ENCODE data around the gene XPO4.
A peak's percentile ranks its signal among the peaks of the same experiment; 100 is the strongest.
"Not testable (repeated sequence)": the region's sequence is repeated elsewhere in the genome, so short reads cannot be mapped to it uniquely, and the experiment has no call there.

The XPO4 gene

DNA sequence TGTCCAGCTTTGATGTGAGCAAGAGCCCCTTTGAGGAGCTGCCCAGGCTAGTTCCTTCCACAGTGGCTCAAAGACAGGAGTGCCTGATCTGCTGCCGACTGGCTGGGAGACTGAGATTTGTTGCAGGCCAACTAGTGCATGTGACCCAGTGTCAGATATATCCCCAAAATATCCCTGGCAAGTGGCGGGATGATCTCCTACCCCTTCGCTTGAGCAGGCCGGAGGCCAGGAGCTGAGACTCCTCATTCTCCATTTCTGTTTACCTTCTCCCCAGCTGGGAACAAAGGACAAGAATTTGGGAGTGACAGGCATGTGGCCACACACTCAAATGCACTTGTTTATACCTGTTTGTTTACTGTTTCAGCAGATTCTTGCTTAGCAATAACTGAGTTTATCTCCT, 37.1 kb upstream of the XPO4 start:
- TF ChIP-seq, protein P1, sequence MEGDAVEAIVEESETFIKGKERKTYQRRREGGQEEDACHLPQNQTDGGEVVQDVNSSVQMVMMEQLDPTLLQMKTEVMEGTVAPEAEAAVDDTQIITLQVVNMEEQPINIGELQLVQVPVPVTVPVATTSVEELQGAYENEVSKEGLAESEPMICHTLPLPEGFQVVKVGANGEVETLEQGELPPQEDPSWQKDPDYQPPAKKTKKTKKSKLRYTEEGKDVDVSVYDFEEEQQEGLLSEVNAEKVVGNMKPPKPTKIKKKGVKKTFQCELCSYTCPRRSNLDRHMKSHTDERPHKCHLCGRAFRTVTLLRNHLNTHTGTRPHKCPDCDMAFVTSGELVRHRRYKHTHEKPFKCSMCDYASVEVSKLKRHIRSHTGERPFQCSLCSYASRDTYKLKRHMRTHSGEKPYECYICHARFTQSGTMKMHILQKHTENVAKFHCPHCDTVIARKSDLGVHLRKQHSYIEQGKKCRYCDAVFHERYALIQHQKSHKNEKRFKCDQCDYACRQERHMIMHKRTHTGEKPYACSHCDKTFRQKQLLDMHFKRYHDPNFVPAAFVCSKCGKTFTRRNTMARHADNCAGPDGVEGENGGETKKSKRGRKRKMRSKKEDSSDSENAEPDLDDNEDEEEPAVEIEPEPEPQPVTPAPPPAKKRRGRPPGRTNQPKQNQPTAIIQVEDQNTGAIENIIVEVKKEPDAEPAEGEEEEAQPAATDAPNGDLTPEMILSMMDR (IDR thresholded peaks at IDR 0.05; ENCODE audit: poor library complexity, severe bottlenecking) = no peak
- Histone ChIP-seq H3K36me3 (ENCODE audit: low read depth) (no peaks in the 10 kb centered on the region), H3K27me3 (ENCODE audit: insufficient read depth, poor library complexity, severe bottlenecking) (no peaks in the 10 kb centered on the region), H3K9me3 (ENCODE audit: severe bottlenecking) (no peaks in the 10 kb centered on the region), H3K27ac (ENCODE audit: poor library complexity, severe bottlenecking) (no peak overlapping the region), H3K4me3 (ENCODE audit: severe bottlenecking) (no peak overlapping the region), H3K4me1 (ENCODE audit: insufficient read depth, poor library complexity, severe bottlenecking) (no peaks in the 10 kb centered on the region)
- no peak for DNase-seq (ENCODE audit: low spot score)
- no peak for ATAC-seq (ENCODE audit: low read depth)

DNA sequence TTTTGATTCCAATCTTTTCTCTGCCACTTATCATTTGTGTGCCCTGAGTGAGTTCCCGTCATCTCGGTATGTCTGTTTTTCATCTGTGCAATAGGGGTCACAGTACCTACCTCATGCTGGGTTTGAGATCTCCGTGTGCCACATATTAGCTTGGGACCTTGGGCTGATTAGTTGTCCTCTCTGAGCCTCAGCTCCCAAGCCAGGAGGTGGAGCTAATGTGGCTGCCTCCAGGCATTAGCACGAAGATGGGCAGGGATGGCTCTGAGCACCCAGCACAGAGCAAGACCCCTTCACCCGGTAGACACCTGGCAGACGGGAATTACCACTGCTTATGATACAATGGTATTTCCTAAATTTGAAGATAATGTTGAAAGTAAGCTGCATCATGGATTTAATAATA, 35.8 kb upstream of the XPO4 start:
- Histone ChIP-seq H3K27me3 (ENCODE audit: insufficient read depth, poor library complexity, severe bottlenecking) (no peaks in the 10 kb centered on the region), H3K4me3 (ENCODE audit: severe bottlenecking) (no peak overlapping the region), H3K4me1 (ENCODE audit: insufficient read depth, poor library complexity, severe bottlenecking) (no peaks in the 10 kb centered on the region), H3K27ac (ENCODE audit: poor library complexity, severe bottlenecking) (no peak overlapping the region), H3K9me3 (ENCODE audit: severe bottlenecking) (no peaks in the 10 kb centered on the region), H3K36me3 (ENCODE audit: low read depth) (no peaks in the 10 kb centered on the region)
- no peak for DNase-seq (ENCODE audit: low spot score)
- ATAC-seq (ENCODE audit: low read depth) = no peak
- TF ChIP-seq, protein P1 (IDR thresholded peaks at IDR 0.05; ENCODE audit: poor library complexity, severe bottlenecking) = no peak

DNA sequence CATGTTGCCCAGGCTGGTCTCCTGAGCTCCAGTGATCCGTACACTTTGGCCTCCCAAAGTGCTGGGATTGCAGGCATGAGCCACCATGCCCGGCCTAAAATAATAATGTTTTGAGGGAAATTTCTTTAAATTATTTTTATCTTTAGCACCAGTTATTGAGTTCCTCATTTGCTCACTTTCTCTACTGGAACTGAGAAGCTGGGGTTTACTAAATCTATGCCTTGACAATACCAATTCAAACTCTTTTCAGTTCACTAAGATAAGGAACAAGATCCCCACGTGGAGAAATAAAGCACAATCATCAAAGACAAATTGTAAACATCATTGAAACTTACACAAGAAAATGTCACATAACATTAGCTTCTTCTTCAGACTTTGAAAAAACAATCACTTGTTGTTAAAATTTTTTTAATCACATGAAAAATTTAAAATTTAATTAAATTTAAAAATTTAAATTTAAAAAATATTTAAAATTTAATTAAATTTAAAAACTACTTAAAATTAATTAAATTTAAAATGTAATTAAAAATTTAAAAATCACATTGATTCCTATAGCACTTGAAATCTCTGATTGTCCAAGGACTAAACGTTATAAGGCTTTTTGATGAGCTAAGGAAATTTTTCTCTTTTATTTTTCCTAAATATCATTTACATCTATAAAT, 25.2 kb upstream of the XPO4 start:
- H3K4me1 ChIP-seq (ENCODE audit: insufficient read depth, poor library complexity, severe bottlenecking) = no peaks in the 10 kb centered on the region
- no peak overlapping the region for H3K27ac ChIP-seq (ENCODE audit: poor library complexity, severe bottlenecking)
- TF ChIP-seq, protein P1 (IDR thresholded peaks at IDR 0.05; ENCODE audit: poor library complexity, severe bottlenecking) = no peak
- H3K27me3 ChIP-seq (ENCODE audit: insufficient read depth, poor library complexity, severe bottlenecking) = no peaks in the 10 kb centered on the region
- DNase-seq (ENCODE audit: low spot score) (no peak), ATAC-seq (ENCODE audit: low read depth) (no peak)
- no peaks in the 10 kb centered on the region for H3K36me3 ChIP-seq (ENCODE audit: low read depth)
- no peak overlapping the region for H3K4me3 ChIP-seq (ENCODE audit: severe bottlenecking)
- no peaks in the 10 kb centered on the region for H3K9me3 ChIP-seq (ENCODE audit: severe bottlenecking)

DNA sequence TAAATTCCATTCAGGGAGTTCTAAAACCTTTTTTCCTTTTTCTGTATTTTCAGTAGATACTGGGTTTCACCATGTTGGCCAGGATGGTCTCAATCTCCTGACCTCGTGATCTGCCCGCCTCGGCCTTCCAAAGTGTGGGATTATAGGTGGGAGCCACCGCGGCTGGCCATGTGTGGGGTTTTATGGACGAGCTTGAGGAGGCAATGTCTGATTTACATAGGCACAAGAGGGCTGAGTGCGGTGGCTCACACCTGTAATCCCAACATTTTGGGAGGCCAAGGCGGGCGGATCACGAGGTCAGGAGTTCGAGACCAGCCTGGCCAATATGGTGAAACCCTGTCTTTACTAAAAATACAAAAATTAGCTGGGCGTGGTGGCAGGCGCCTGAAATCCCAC, 22.8 kb upstream of the XPO4 start:
- not testable (repeated sequence) for ATAC-seq (ENCODE audit: low read depth); H3K4me3 ChIP-seq (ENCODE audit: severe bottlenecking); H3K27me3 ChIP-seq (ENCODE audit: insufficient read depth, poor library complexity, severe bottlenecking); H3K36me3 ChIP-seq (ENCODE audit: low read depth); H3K9me3 ChIP-seq (ENCODE audit: severe bottlenecking); H3K27ac ChIP-seq (ENCODE audit: poor library complexity, severe bottlenecking); H3K4me1 ChIP-seq (ENCODE audit: insufficient read depth, poor library complexity, severe bottlenecking); DNase-seq (ENCODE audit: low spot score)

DNA sequence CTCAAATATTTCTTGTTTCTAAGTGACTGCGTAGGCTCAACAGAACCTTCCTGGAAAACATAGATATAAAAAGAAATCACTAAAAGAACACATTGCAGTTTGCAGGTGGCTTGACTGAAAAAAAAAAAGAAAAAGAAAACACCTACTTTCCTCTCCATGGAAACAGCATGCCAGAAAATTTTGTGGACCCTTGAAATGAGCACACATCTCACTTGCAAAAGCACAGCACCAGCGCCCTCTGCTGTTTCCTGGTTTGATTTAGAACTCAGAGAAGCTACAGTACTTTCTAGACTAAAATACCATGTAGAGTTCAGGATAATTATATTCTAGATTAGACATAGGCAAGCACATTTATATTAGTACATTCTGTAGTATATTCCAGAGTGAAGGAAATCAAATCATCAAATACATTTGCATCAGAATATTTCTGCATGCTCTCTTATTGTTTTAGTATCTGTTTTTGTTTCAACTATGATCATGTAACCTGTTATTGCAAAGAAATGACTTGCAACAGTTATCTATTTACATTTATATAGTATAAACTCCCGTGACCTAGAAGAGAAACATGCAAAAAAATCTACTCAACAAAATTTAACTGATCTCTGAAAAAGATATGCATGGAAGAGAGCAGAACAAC, 22.3 kb upstream of the XPO4 start:
- 0 out of 3 replicates have a peak, but pooled peaks have one; percentile 21 for ATAC-seq (ENCODE audit: low read depth)
- H3K36me3 ChIP-seq (ENCODE audit: low read depth) = no peaks in the 10 kb centered on the region
- TF ChIP-seq, protein P1 (IDR thresholded peaks at IDR 0.05; ENCODE audit: poor library complexity, severe bottlenecking) = peak; percentile 87
- no peak overlapping the region for H3K27ac ChIP-seq (ENCODE audit: poor library complexity, severe bottlenecking)
- no peaks in the 10 kb centered on the region for H3K27me3 ChIP-seq (ENCODE audit: insufficient read depth, poor library complexity, severe bottlenecking)
- no peak for DNase-seq (ENCODE audit: low spot score)
- no peaks in the 10 kb centered on the region for H3K4me1 ChIP-seq (ENCODE audit: insufficient read depth, poor library complexity, severe bottlenecking)
- H3K4me3 ChIP-seq (ENCODE audit: severe bottlenecking) = no peak overlapping the region
- H3K9me3 ChIP-seq (ENCODE audit: severe bottlenecking) = no peaks in the 10 kb centered on the region
